Calu3 (cell line): ENCODE measurements around the gene DPH7. TPM values are rescaled to one million over a fixed set of nuclear protein-coding genes. Genes with fewer than 3 reads are reported as not detected.

ENCODE experiments used
- BruUV-seq: library from RNA; stranded (reverse); fragments of 400-500 nt; replicated peaks from 2 replicates; lab custom pipeline; 2021; lab: Mats Ljungman, UMichigan
- CTCF ChIA-PET: fragments of 300-600 bp; sonication (Branson Sonifier 250); formaldehyde crosslinking; loops from one replicate; lab custom pipeline; 2022; ENCODE audit warnings: antibody characterized with exemption; lab: Charles Lee
- DNase-seq: peaks from one replicate; pipeline ENCODE4 v3.0.0; 2022
- H3K27ac Mint-ChIP-seq: one replicate; pipeline ENCODE4 v1.8.0; 2022; ENCODE audit warnings: mixed read lengths; ENCODE audit not compliant: unreplicated experiment
- H3K27me3 Mint-ChIP-seq: one replicate; pipeline ENCODE4 v1.8.0; 2022; ENCODE audit warnings: mixed read lengths; ENCODE audit not compliant: unreplicated experiment
- H3K36me3 Mint-ChIP-seq: one replicate; pipeline ENCODE4 v1.8.0; 2022; ENCODE audit warnings: mild to moderate bottlenecking, moderate library complexity, mixed read lengths; ENCODE audit not compliant: insufficient read depth, unreplicated experiment
- H3K4me1 Mint-ChIP-seq: one replicate; pipeline ENCODE4 v1.8.0; 2022; ENCODE audit warnings: mild to moderate bottlenecking, low read depth, mixed read lengths; ENCODE audit not compliant: unreplicated experiment
- H3K4me3 Mint-ChIP-seq: one replicate; pipeline ENCODE4 v1.8.0; 2022; ENCODE audit warnings: mild to moderate bottlenecking, low read depth, moderate library complexity, mixed read lengths; ENCODE audit not compliant: unreplicated experiment
- H3K9me3 Mint-ChIP-seq: one replicate; pipeline ENCODE4 v1.8.0; 2022; ENCODE audit warnings: low read depth, mixed read lengths; ENCODE audit not compliant: unreplicated experiment
- CTCF ChIP-seq: fragments of 200-600 bp; IDR thresholded peaks from one replicate; pipeline ENCODE4 v1.8.0; 2022; ENCODE audit warnings: antibody characterized with exemption; ENCODE audit not compliant: unreplicated experiment
- intact Hi-C: fragments of 100-400 bp; cut with micrococcal nuclease; formaldehyde crosslinking; loops from one replicate; pipeline ENCODE4 v1.10.0; 2022; ENCODE audit not compliant: unreplicated experiment
- total RNA-seq: library from RNA; stranded (reverse); gene quantifications from 2 replicates; pipeline ENCODE4 v1.2.3, GENCODE V29; 2022

The DPH7 gene
- total RNA-seq, 1 experiment from 2014 or later, result 30.2 TPM

- H3K36me3 Mint-ChIP-seq, result peaks cover 30% of the 10 kb centered on the region
- intact Hi-C loops, result no loop called here
- TF ChIP-seq CTCF, result no peak
- no TSS peak for BruUV-seq
- CTCF ChIA-PET, result interaction anchor here (1.2 kb wide), 1 partner anchor 11 kb away, joined by 3 read pairs; no protein-coding TSS in a partner anchor
- H3K9me3 Mint-ChIP-seq, result no peaks in the 10 kb centered on the region
- no peak for DNase-seq
- H3K4me3 Mint-ChIP-seq, result no peak overlapping the region
- no peaks in the 10 kb centered on the region for H3K27me3 Mint-ChIP-seq
- H3K27ac Mint-ChIP-seq, result no peak overlapping the region
- H3K4me1 Mint-ChIP-seq, result peaks cover 4% of the 10 kb centered on the region
Measured at GRCh38 chr9:137580209-137580953, 1.7 kb upstream of the DPH7 start.

DNA sequence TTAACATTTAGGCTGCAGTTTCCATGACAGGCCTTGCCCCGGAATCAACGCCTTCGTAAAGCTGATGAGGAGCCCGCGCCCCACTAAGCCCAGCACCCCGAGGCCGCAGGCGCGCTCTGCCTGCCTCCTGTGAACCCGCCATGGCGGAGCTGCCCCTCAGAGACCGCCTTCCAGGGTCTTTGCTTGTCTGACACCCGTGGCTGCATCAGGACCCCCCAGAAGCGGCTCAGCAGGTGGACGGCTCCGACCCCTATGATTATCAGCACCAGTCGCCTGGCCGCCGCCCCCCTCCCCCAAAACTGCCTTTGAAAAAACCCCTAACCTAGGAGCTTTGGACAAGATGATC is 507 bp upstream of the DPH7 start:
- Mint-ChIP-seq H3K4me3 (peak overlapping the region; percentile 71), H3K4me1 (peaks cover 7% of the 10 kb centered on the region), H3K9me3 (no peaks in the 10 kb centered on the region), H3K36me3 (peaks cover 39% of the 10 kb centered on the region), H3K27ac (peak overlapping the region; percentile 15), H3K27me3 (no peaks in the 10 kb centered on the region)
- no peak for DNase-seq
- intact Hi-C loops, result no loop called here
- no peak for TF ChIP-seq CTCF
- no TSS peak for BruUV-seq
- CTCF ChIA-PET, result interaction anchor here (0.8 to 1.2 kb wide), 2 partner anchors 12 to 28 kb away, joined by 3 to 4 read pairs; no protein-coding TSS in a partner anchor

DNA sequence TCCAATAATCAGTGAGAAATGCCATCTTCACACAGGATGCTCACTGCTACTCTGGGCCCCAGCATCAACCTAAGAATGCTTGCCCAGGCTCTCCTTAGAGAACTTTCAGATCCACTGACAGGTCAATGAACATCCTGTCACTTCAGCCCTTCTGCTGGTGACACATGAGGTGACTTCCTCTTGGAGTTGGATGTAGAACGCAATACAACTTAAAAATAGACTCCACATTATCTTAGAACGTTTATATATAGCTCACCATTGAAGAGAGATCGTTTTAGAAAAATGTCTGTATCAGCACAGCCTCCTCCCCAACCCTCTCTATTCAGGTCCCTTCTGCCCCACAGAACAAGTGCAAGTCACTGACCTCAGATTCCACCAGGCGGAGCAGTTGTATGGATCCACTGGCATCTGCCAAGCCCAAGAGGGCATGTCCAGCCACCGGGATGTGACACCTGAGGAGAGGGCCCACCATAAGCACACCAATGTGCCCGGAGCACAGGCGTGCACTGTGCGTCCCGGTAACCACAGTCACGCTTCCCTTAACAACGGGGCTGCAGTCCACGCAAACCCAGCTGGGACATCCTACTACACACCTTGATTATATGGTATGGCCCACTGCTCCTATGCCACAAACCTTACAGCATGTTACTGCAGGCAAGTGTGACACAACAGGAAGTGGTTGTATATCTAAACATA is 2.9 kb downstream of the DPH7 start:
- H3K4me1 Mint-ChIP-seq, result peaks cover 7% of the 10 kb centered on the region
- intact Hi-C loops, result no loop called here
- no peak for TF ChIP-seq CTCF
- BruUV-seq, result no TSS peak
- DNase-seq, result no peak
- no peak overlapping the region for H3K27ac Mint-ChIP-seq
- H3K9me3 Mint-ChIP-seq, result no peaks in the 10 kb centered on the region
- H3K27me3 Mint-ChIP-seq, result no peaks in the 10 kb centered on the region
- peaks cover 49% of the 10 kb centered on the region for H3K36me3 Mint-ChIP-seq
- CTCF ChIA-PET, result no interaction called here
- no peak overlapping the region for H3K4me3 Mint-ChIP-seq

GRCh38 chr9:137575364-137575715 is 3.4 kb downstream of the DPH7 start:
- no peaks in the 10 kb centered on the region for H3K9me3 Mint-ChIP-seq
- H3K27ac Mint-ChIP-seq, result no peak overlapping the region
- CTCF ChIA-PET, result no interaction called here
- no peak for TF ChIP-seq CTCF
- H3K4me1 Mint-ChIP-seq, result peaks cover 7% of the 10 kb centered on the region
- no peak overlapping the region for H3K4me3 Mint-ChIP-seq
- no TSS peak for BruUV-seq
- intact Hi-C loops, result no loop called here
- H3K27me3 Mint-ChIP-seq, result no peaks in the 10 kb centered on the region
- DNase-seq, result no peak
- peaks cover 49% of the 10 kb centered on the region for H3K36me3 Mint-ChIP-seq
